Gastroesophageal sphincter (tissue), 3 donors: Measurements from ENCODE around the gene PPM1H.

Experiments
- EP300 ChIP-seq: sonication (generic); formaldehyde crosslinking; IDR thresholded peaks from one replicate; pipeline ENCODE4 v1.6.1; 2017; ENCODE audit warnings: antibody characterized with exemption, mild to moderate bottlenecking
- POLR2AphosphoS5 ChIP-seq: sonication (generic); formaldehyde crosslinking; IDR thresholded peaks from one replicate; pipeline ENCODE4 v1.6.1; 2017; ENCODE audit warnings: antibody characterized with exemption
- TF ChIP-seq, protein P1 (sequence below), 4 experiments: fragments of 200-600 bp in 2 of 4; fragments of 450-650 bp in 2 of 4; sonication (generic) in 1 of 4; IDR thresholded peaks; one replicate each; pipeline ENCODE4 v1.5.1; 2017 to 2019; ENCODE audit warnings: antibody characterized with exemption in 4 of 4, mild to moderate bottlenecking in 2 of 4, moderate library complexity in 2 of 4

DNA sequence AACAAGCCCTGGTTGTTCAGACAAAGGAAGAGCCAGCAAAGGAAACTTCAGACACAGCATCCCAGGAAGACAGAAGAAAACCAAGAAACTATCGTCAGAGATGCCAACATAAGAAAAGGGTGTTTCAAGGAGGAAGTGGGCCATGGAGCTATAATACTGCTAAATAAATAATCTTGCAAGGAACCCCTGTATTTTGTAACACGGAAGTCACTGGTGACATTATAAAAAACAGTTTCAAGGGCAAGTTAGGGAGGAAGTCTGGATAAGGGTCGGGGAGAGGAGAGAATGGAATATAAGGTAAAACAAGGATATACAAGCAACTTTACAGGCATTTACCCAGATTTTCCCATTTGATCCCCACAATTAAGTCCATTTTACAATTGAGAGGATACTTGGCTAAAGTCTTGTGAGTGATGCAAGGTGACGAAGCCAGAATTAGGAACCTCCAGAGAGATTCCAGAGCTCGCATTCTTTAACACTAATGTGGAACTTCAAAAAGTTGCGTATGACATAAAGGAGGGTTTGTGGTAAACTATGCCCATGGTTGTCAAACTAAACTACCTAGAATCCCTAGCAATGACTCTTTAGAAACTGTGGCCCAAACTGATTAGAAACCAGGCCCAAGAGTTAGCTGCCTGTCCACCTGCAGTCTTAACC, 46.4 kb downstream of the PPM1H start:
- TF ChIP-seq EP300 (no peak), POLR2AphosphoS5 (no peak)
- TF ChIP-seq, protein P1, sequence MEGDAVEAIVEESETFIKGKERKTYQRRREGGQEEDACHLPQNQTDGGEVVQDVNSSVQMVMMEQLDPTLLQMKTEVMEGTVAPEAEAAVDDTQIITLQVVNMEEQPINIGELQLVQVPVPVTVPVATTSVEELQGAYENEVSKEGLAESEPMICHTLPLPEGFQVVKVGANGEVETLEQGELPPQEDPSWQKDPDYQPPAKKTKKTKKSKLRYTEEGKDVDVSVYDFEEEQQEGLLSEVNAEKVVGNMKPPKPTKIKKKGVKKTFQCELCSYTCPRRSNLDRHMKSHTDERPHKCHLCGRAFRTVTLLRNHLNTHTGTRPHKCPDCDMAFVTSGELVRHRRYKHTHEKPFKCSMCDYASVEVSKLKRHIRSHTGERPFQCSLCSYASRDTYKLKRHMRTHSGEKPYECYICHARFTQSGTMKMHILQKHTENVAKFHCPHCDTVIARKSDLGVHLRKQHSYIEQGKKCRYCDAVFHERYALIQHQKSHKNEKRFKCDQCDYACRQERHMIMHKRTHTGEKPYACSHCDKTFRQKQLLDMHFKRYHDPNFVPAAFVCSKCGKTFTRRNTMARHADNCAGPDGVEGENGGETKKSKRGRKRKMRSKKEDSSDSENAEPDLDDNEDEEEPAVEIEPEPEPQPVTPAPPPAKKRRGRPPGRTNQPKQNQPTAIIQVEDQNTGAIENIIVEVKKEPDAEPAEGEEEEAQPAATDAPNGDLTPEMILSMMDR (IDR thresholded peaks at IDR 0.05) = no peak
